GM21723 (cell line): ENCODE data around the gene BID.

Experiments
- ATAC-seq: cut with Tn5 transposase; IDR thresholded peaks from one replicate; pipeline ENCODE4 v1.9.1; 2021; ENCODE audit warnings: mild to moderate bottlenecking, moderate library complexity; ENCODE audit not compliant: unreplicated experiment

The BID gene

DNA sequence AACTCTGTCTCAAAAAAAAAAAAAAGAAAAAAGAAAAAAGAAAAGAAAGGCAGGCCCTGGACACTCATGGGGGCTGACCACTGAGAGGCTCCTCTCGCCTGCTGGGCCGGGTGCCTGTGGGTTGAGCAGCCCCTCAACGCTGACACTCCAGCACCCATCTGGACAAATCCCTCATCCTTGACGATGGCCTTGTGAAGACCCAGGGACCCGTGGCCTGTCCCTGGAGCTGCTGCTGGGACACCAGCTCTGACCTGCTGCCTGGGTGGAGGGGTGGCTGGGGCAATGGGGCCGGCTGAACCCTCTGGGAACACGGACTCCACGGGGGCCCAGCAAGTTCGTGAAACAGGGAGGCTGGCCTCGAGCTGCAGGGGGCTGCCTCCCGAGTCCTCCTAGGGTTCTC, 10.5 kb upstream of the BID start:
- no peak for ATAC-seq

GRCh38 chr22:17783773-17784480, 9.7 kb upstream of the BID start:
- no peak for ATAC-seq

GRCh38 chr22:17783312-17783711, 9.0 kb upstream of the BID start:
- no peak for ATAC-seq

GRCh38 chr22:17782621-17783020, 8.4 kb upstream of the BID start:
- ATAC-seq, result no peak

DNA sequence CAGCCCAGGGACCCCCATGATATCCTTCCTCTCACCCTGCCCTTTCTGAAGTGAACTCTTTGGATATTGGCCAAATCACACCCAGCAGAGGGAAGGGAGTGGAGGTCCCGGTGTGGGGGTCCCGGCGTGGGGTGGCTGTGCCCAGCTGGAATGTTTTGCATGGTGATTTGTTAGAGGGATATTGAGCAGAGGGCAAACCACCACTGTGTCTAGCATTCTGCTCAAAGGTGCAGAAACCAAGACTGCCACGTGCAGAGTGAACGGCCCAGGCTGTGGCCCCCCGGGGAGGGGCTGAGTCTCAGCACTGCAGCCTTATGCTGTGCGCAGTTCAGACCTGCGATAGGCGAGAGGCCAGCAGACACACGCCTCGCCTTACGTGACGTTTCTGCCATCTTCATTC, 7.9 kb upstream of the BID start:
- ATAC-seq, result no peak

- ATAC-seq, result no peak
Measured at GRCh38 chr22:17781319-17782031, 7.2 kb upstream of the BID start.

- no peak for ATAC-seq
Measured at GRCh38 chr22:17780741-17781318, 6.6 kb upstream of the BID start.

- no peak for ATAC-seq
Measured at GRCh38 chr22:17780116-17780740, 6.0 kb upstream of the BID start.

GRCh38 chr22:17779286-17780115, 5.2 kb upstream of the BID start:
- ATAC-seq, result no peak

DNA sequence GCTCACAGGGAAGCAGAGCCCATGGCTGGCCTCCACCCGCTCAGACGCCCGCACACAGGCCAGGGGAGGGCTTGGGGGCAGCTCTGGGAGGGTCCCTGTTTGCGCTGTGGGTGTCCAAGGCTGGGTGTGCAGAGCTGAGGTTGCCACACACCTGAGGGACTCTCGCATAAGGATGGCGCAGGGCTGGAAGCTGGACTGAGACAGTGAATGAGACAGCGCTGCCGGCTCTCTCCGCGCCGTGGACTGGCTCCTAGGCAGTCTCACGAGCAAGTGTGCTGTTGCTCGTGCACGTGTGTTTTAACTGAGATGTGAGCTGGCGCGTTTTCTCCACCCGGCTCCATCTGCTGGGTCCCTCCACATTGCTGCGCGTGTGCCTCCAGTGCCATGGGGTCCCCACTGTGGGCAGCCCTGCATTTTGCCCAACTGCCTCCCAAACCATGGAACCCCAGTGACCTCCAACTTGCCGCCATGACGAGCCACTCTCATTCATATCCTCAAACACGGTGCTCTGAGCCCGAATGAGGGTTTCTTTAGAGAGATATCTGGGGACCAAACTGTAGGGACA, 4.2 kb upstream of the BID start:
- no peak for ATAC-seq

DNA sequence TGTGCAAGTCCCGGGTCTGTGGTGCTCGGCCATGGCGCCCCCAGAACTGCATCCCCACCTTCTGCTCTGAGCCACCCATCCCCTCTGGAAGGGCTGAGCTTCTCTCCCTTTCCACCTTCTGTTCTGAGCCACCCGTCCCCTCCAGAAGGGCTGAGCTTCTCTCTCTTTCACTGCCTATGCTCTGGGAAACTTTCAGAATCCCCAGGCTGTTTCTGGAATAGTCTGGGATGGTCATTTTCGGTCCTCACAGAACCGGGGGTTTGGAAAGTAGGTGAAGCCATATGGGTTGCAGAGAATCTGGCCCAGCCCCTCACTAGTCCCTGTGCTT, 3.4 kb upstream of the BID start:
- no peak for ATAC-seq

DNA sequence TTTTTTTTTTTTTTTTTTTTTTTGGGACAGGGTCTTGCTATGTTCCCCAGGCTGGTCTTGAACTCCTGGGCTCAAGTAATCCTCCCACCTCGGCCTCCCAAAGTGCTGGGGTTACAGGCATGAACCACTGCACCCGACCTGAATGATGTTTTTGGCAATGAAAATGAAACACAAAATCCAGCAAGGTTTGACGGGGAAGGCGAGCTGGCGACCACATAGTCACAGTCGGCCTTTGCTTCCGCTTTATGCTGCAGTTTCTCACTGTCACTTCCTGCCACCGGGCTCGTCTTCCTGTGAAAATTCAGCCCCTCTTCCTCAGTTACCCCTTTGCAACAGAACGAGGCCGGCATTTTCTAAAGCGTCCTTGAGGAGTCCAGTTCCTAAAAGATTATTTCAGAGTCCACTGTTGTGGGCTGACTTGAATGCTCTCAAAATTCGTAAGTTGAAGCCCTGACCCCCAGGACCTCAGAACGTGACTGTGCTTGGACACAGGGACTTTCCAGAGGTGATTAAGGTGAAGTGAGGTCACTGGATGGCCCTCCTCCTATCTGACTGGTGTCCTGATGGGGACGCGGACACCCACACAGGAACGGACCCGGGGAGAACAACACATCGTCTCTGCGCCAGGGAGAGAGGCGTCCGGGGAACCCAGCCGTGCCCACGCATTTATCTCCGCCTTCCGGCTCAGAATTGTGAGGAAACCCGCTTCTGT, 2.9 kb upstream of the BID start:
- ATAC-seq, result peak; percentile 29

GRCh38 chr22:17775781-17776465, 1.7 kb upstream of the BID start:
- no peak for ATAC-seq

DNA sequence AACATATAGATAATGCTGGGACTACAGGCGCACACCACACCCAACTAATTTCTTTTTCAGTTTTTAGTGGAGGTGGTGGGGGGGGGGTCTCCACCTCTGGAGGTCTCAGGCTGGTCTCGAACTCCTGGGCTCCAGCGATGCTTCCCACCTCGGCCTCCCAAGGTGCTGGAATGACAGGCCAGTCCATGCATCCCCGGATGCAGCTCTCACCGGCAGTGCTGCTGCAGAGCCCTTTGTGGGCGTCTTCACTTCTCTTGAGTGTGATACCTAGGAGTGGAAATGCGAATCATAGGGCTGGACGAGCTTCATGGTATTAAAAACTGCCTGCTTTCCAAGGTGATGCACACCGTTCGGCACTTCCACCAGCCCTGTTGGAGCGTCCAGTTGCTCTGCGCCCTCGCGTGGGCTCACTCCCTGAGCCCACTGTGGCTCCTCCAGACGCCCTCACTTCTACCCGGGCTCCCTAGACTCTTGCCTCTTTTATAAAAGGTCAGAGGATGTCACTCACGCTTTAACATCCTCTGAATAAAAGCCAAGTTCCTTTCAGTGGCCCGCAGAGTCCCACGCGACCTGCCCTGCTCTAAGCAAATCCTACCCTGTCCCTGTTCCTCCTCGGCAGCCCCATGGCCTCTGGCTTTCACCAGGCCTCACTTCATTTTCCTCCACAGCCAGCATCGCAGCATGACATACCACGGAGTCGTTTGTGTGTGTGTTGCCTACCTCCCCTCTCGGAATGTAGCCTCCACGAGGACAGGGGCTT, 837 bp upstream of the BID start:
- ATAC-seq, result no peak

- no peak for ATAC-seq
Measured at GRCh38 chr22:17773606-17774205, 563 bp downstream of the BID start.

GRCh38 chr22:17772958-17773605, 1.2 kb downstream of the BID start:
- no peak for ATAC-seq

GRCh38 chr22:17772249-17772957, 1.9 kb downstream of the BID start:
- no peak for ATAC-seq
